K562 (cell line): Measurements from ENCODE around the gene SLC7A4. TPM values are rescaled to one million over a fixed set of nuclear protein-coding genes. Genes with fewer than 3 reads are reported as not detected.

ENCODE experiments used
- BRD4 ChIP-seq: fragments of 200-600 bp; sonication (generic); IDR thresholded peaks from 2 replicates; pipeline ENCODE4 v1.6.1; 2017; ENCODE audit warnings: inconsistent platforms
- C11orf30 ChIP-seq: fragments of 450-650 bp; IDR thresholded peaks from 2 replicates; pipeline ENCODE4 v1.6.1; 2016; ENCODE audit warnings: low read depth, mild to moderate bottlenecking
- KLF1 ChIP-seq: fragments of 450-650 bp; IDR thresholded peaks from 2 replicates; pipeline ENCODE4 v1.6.1; 2016; ENCODE audit warnings: missing genetic modification characterization, missing compliant biosample characterization
- NFYB ChIP-seq: IDR thresholded peaks from 2 replicates; pipeline ENCODE4 v1.6.1; 2011; ENCODE audit warnings: mild to moderate bottlenecking, moderate library complexity; ENCODE audit not compliant: insufficient read length; ENCODE audit errors: extremely low read depth
- RAD21 ChIP-seq, 2 experiments: fragments of 250-450 bp in 1 of 2; fragments of 450-650 bp in 1 of 2; sonication (Bioruptor Pico) in 1 of 2; formaldehyde crosslinking in 1 of 2; IDR thresholded peaks in 1 of 2; conservative IDR thresholded peaks in 1 of 2; 2 replicates each; pipeline versions ENCODE4 v1.4.0 to v1.8.0; 2020 to 2022; ENCODE audit warnings: mild to moderate bottlenecking in 2 of 2, moderate library complexity in 1 of 2
- ZBTB49 ChIP-seq: sonication (generic); formaldehyde crosslinking; IDR thresholded peaks from 2 replicates; pipeline ENCODE4 v1.8.0; 2022; ENCODE audit warnings: missing genetic modification reagents, mild to moderate bottlenecking, borderline replicate concordance
- ZNF12 ChIP-seq: sonication (generic); formaldehyde crosslinking; IDR thresholded peaks from 2 replicates; pipeline ENCODE4 v1.4.0; 2020; ENCODE audit warnings: mild to moderate bottlenecking, missing genetic modification reagents
- ZNF224 ChIP-seq: sonication (generic); formaldehyde crosslinking; IDR thresholded peaks from 2 replicates; pipeline ENCODE4 v1.8.0; 2022; ENCODE audit warnings: mild to moderate bottlenecking, missing genetic modification reagents
- polyA plus RNA-seq, 8 experiments: library from polyadenylated mRNA; depleted of rRNA in 4 of 8; stranded (reverse) in 5 of 8; unstranded in 3 of 8; fragments of >200 nt; fragmentation: Nextera tagmentation in 2 of 8; fragmentation: Illumina TruSeq in 1 of 8; extraction: Ambion mirVana in 2 of 8; extraction: Trizol in 1 of 8; gene quantifications; 2 replicates each; pipeline versions ENCODE4 v1.2.1 to v1.2.3, GENCODE V29; 2011 to 2014; ENCODE audit warnings: inconsistent platforms in 1 of 8, missing spikeins in 1 of 8
- total RNA-seq, 7 experiments: library from RNA; depleted of rRNA in 6 of 7; stranded (reverse); fragments of >200 nt in 6 of 7; fragmentation: Illumina TruSeq in 2 of 7; extraction: Trizol in 2 of 7; gene quantifications; 2 replicates each; pipeline versions ENCODE4 v1.2.1 to v1.2.3, GENCODE V29; 2011 to 2021; ENCODE audit warnings: low replicate concordance in 1 of 7
- TF ChIP-seq, protein P1 (sequence below): fragments of 450-650 bp; formaldehyde crosslinking; IDR thresholded peaks from 2 replicates; pipeline ENCODE4 v1.4.0; 2020; ENCODE audit warnings: mild to moderate bottlenecking, mixed read lengths
- TF ChIP-seq, protein P2 (sequence below): fragments of 250-450 bp; sonication (Bioruptor Pico); IDR thresholded peaks from 2 replicates; pipeline ENCODE4 v1.5.0; 2021

Gene SLC7A4
- total and polyA plus RNA-seq, 9 of the 15 experiments (the other 6 are each of a cell fraction or from before 2014, with no cell fraction given), result not detected

DNA sequence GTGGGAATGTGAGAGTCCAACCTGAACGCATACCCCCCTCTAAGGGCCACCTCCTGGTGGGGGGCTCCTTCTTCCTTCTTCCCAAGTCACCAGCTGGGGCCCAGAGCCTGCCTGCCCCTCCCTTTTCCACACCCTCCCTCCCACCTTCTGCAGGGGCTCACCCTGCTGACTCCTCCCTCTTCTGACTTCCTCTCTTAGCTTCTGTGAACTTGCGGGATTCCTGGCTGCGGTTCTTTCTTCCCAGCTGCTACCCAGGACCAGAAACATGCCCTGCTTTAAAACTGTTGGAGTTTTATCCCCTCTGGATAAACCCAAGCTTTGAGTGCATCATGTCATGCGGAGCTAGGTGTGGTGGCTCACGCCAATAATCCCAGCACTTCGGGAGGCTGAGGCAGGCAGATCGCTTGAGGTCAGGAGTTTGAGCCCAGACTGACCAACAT, 23.5 kb upstream of the SLC7A4 start (continued):
- TF ChIP-seq NFYB (no peak), ZNF12 (CRISPR knock-in tag) (peak; percentile 76), C11orf30 (no peak), RAD21 (CRISPR knock-in tag; conservative IDR thresholded peaks at IDR 0.05 in 1 of 2, IDR thresholded peaks at IDR 0.05 in 1 of 2) (no peak), KLF1 (tag) (no peak), ZBTB49 (CRISPR knock-in tag) (peak; percentile 95), ZNF224 (CRISPR knock-in tag) (peak; percentile 29; the same call in 1 of the 2 replicates), BRD4 (no peak)
- TF ChIP-seq, protein P1, sequence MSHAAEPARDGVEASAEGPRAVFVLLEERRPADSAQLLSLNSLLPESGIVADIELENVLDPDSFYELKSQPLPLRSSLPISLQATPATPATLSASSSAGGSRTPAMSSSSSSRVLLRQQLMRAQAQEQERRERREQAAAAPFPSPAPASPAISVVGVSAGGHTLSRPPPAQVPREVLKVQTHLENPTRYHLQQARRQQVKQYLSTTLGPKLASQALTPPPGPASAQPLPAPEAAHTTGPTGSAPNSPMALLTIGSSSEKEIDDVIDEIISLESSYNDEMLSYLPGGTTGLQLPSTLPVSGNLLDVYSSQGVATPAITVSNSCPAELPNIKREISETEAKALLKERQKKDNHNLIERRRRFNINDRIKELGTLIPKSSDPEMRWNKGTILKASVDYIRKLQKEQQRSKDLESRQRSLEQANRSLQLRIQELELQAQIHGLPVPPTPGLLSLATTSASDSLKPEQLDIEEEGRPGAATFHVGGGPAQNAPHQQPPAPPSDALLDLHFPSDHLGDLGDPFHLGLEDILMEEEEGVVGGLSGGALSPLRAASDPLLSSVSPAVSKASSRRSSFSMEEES (CRISPR knock-in tag), result peak; percentile 14; the same call in 1 of the 2 replicates
- TF ChIP-seq, protein P2, sequence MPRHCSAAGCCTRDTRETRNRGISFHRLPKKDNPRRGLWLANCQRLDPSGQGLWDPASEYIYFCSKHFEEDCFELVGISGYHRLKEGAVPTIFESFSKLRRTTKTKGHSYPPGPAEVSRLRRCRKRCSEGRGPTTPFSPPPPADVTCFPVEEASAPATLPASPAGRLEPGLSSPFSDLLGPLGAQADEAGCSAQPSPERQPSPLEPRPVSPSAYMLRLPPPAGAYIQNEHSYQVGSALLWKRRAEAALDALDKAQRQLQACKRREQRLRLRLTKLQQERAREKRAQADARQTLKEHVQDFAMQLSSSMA (CRISPR knock-in tag), result no peak
